OCI-LY3 (cell line): Measurements from ENCODE around the gene ZNF296.

ENCODE experiments used
- H2AFZ ChIP-seq: fragments of 200-600, 300-600 bp; shearing (Covaris generic); 2 replicates; pipeline ENCODE4 v1.6.0; 2014; ENCODE audit warnings: antibody characterized with exemption, low read depth, low read length
- H3K27ac ChIP-seq: fragments of 200-600, 300-600 bp; sonication (generic); 2 replicates; pipeline ENCODE4 v1.5.1; 2014; ENCODE audit warnings: mild to moderate bottlenecking, low read length, moderate library complexity, mixed read lengths
- H3K27me3 ChIP-seq: fragments of 200-600, 300-600 bp; sonication (generic); 2 replicates; pipeline ENCODE4 v1.6.1; 2014; ENCODE audit warnings: low read depth, low read length, mixed read lengths
- H3K36me3 ChIP-seq: fragments of 200-600, 300-600 bp; sonication (generic); replicated peaks from 2 replicates; pipeline ENCODE3; 2014; ENCODE audit warnings: low read depth, low read length, mixed read lengths
- H3K4me1 ChIP-seq: fragments of 300-600, 200-600 bp; sonication (generic); 2 replicates; pipeline ENCODE4 v1.6.1; 2014; ENCODE audit warnings: low read length, mixed read lengths
- H3K4me2 ChIP-seq: fragments of 200-600, 300-600 bp; sonication (generic); 2 replicates; pipeline ENCODE4 v1.6.1; 2014; ENCODE audit warnings: low read length, mixed read lengths
- H3K4me3 ChIP-seq: fragments of 300-600, 200-600 bp; sonication (generic); 2 replicates; pipeline ENCODE4 v1.5.1; 2014; ENCODE audit warnings: antibody characterized with exemption, mild to moderate bottlenecking, low read length, moderate library complexity
- H3K79me2 ChIP-seq: fragments of 300-600, 200-600 bp; shearing (Covaris generic); 2 replicates; pipeline ENCODE4 v1.6.1; 2014; ENCODE audit warnings: mild to moderate bottlenecking, low read length, mixed read lengths
- H3K9ac ChIP-seq: fragments of 300-600, 200-600 bp; shearing (Covaris generic); 2 replicates; pipeline ENCODE4 v1.6.0; 2014; ENCODE audit warnings: mild to moderate bottlenecking, low read length, moderate library complexity
- H3K9me3 ChIP-seq: fragments of 200-600, 300-600 bp; shearing (Covaris generic); 2 replicates; pipeline ENCODE4 v1.6.1; 2014; ENCODE audit warnings: low read length, mixed read lengths; ENCODE audit not compliant: insufficient read depth
- H4K20me1 ChIP-seq: fragments of 200-600, 300-600 bp; sonication (generic); 2 replicates; pipeline ENCODE4 v1.6.1; 2016; ENCODE audit warnings: low read length, mixed read lengths; ENCODE audit not compliant: insufficient read depth
- CTCF ChIP-seq: fragments of 200-600, 300-600 bp; sonication (generic); IDR thresholded peaks from 2 replicates; pipeline ENCODE4 v1.5.1; 2014; ENCODE audit warnings: antibody characterized with exemption, low read length, low read depth
- EZH2phosphoT487 ChIP-seq: fragments of 200-600 bp; shearing (Covaris generic); IDR thresholded peaks from 2 replicates; pipeline ENCODE4 v1.6.1; 2018; ENCODE audit warnings: antibody characterized with exemption, mixed run types, low read depth

The ZNF296 gene

GRCh38 chr19:45094707-45095106, 18.4 kb upstream of the ZNF296 start:
- Histone ChIP-seq H3K9ac (no peak overlapping the region), H3K36me3 (peaks cover 23% of the 10 kb centered on the region), H3K9me3 (no peaks in the 10 kb centered on the region), H3K4me3 (no peak overlapping the region), H4K20me1 (peaks cover 52% of the 10 kb centered on the region), H3K27ac (no peak overlapping the region), H3K27me3 (no peaks in the 10 kb centered on the region), H3K79me2 (peaks cover 68% of the 10 kb centered on the region), H2AFZ (no peak overlapping the region), H3K4me2 (peak overlapping the region; percentile 100), H3K4me1 (peaks cover 19% of the 10 kb centered on the region)
- TF ChIP-seq CTCF (no peak), EZH2phosphoT487 (no peak)

- no peaks in the 10 kb centered on the region for H3K27me3 ChIP-seq
- no peaks in the 10 kb centered on the region for H3K9me3 ChIP-seq
- H3K4me2 ChIP-seq, result peak overlapping the region; percentile 100
- H3K4me1 ChIP-seq, result peaks cover 19% of the 10 kb centered on the region
- H3K9ac ChIP-seq, result peak overlapping the region; percentile 78; the same call in 1 of the 2 replicates
- TF ChIP-seq CTCF (no peak), EZH2phosphoT487 (no peak)
- H3K79me2 ChIP-seq, result peaks cover 65% of the 10 kb centered on the region
- H3K4me3 ChIP-seq, result peak overlapping the region; percentile 96
- H3K27ac ChIP-seq, result no peak overlapping the region
- H4K20me1 ChIP-seq, result peaks cover 47% of the 10 kb centered on the region
- H3K36me3 ChIP-seq, result peaks cover 27% of the 10 kb centered on the region
- no peak overlapping the region for H2AFZ ChIP-seq
Observed at GRCh38 chr19:45094137-45094536, 17.9 kb upstream of the ZNF296 start.

GRCh38 chr19:45092747-45093678, 16.7 kb upstream of the ZNF296 start, which contains the start of gene PPP1R37:
PPP1R37 (plus strand) TSS chr19:45093179; CDS start chr19:45093326, 147 bp downstream.
- H3K27me3 ChIP-seq, result no peaks in the 10 kb centered on the region
- peak within 1 kb of the TSS; percentile 78 for H3K9ac ChIP-seq
- H3K79me2 ChIP-seq, result peaks cover 63% of the 10 kb centered on the region
- H3K4me3 ChIP-seq, result peak within 1 kb of the TSS; percentile 96
- H3K4me1 ChIP-seq, result peaks cover 19% of the 10 kb centered on the region
- H2AFZ ChIP-seq, result peak within 1 kb of the TSS; percentile 78
- H3K9me3 ChIP-seq, result no peaks in the 10 kb centered on the region
- peaks cover 31% of the 10 kb centered on the region for H3K36me3 ChIP-seq
- H4K20me1 ChIP-seq, result peaks cover 36% of the 10 kb centered on the region
- TF ChIP-seq CTCF (no peak; the same call in 1 of the 2 replicates), EZH2phosphoT487 (no peak)
- peak within 1 kb of the TSS; percentile 80 for H3K27ac ChIP-seq
- H3K4me2 ChIP-seq, result peak within 1 kb of the TSS; percentile 100
